Bronchial epithelial cell (primary cell): ENCODE measurements around the gene ENO1. TPM values are rescaled to one million over a fixed set of nuclear protein-coding genes. Genes with fewer than 3 reads are reported as not detected.

Experiments used
- DNase-seq: peaks from one replicate; pipeline ENCODE4 v3.0.0-alpha.2; 2010; ENCODE audit warnings: low read depth
- FAIRE-seq: peaks from 2 replicates; lab custom pipeline; 2011; peaks lifted over from hg19 to GRCh38; lab: Jason Lieb, UNC
- H3K27me3 ChIP-seq: 2 replicates; pipeline ENCODE4 v1.5.1; 2011; ENCODE audit warnings: low read length; ENCODE audit not compliant: control insufficient read depth, insufficient read depth
- H3K36me3 ChIP-seq: 2 replicates; pipeline ENCODE4 v1.5.1; 2011; ENCODE audit warnings: low read length; ENCODE audit not compliant: control insufficient read depth, insufficient read depth
- H3K4me3 ChIP-seq: 2 replicates; pipeline ENCODE4 v1.5.1; 2011; ENCODE audit warnings: mild to moderate bottlenecking, low read depth, low read length, control low read depth
- CTCF ChIP-seq: IDR thresholded peaks from 2 replicates; pipeline ENCODE4 v1.5.1; 2011; ENCODE audit warnings: mild to moderate bottlenecking, moderate library complexity, low read length, control low read depth, inconsistent platforms; ENCODE audit not compliant: insufficient read depth, severe bottlenecking
- total RNA-seq: library from RNA; depleted of rRNA; stranded (reverse); fragments of >200 nt; gene quantifications from 2 replicates; pipeline ENCODE4 v1.2.1, GENCODE V29; 2014

Gene ENO1
- total RNA-seq, 1 donor from 2014 or later = 1,539 TPM

GRCh38 chr1:8870103-8870502, 8.4 kb downstream of the ENO1 start:
- no peak for FAIRE-seq
- Histone ChIP-seq H3K36me3 (peaks cover 66% of the 10 kb centered on the region), H3K27me3 (no peaks in the 10 kb centered on the region), H3K4me3 (no peak overlapping the region)
- no peak for DNase-seq
- no peak for TF ChIP-seq CTCF

GRCh38 chr1:8867878-8868567, 10.5 kb downstream of the ENO1 start:
- FAIRE-seq (peak; percentile 7), DNase-seq (no peak)
- TF ChIP-seq CTCF = no peak
- H3K36me3 ChIP-seq = peaks cover 79% of the 10 kb centered on the region
- no peak overlapping the region for H3K4me3 ChIP-seq
- H3K27me3 ChIP-seq = no peaks in the 10 kb centered on the region

- FAIRE-seq = no peak
- H3K4me3 ChIP-seq = no peak overlapping the region
- H3K36me3 ChIP-seq = peaks cover 81% of the 10 kb centered on the region
- no peak for DNase-seq
- H3K27me3 ChIP-seq = no peaks in the 10 kb centered on the region
- no peak for TF ChIP-seq CTCF
These were observed 11.6 kb downstream of the ENO1 start for GRCh38 chr1:8866792-8867415.

- TF ChIP-seq CTCF = no peak
- Histone ChIP-seq H3K27me3 (no peaks in the 10 kb centered on the region), H3K36me3 (peaks cover 77% of the 10 kb centered on the region), H3K4me3 (no peak overlapping the region)
- FAIRE-seq (no peak), DNase-seq (no peak)
These were observed 12.2 kb downstream of the ENO1 start for GRCh38 chr1:8866173-8866791.

GRCh38 chr1:8864713-8865344, 13.7 kb downstream of the ENO1 start:
- peaks cover 76% of the 10 kb centered on the region for H3K36me3 ChIP-seq
- no peak for TF ChIP-seq CTCF
- H3K27me3 ChIP-seq = no peaks in the 10 kb centered on the region
- H3K4me3 ChIP-seq = no peak overlapping the region
- DNase-seq = no peak
- no peak for FAIRE-seq
